ENCODE measurements around the gene NUP210L. TPM values are rescaled to one million over a fixed set of nuclear protein-coding genes. Genes with fewer than 3 reads are reported as not detected.

The NUP210L gene
- total and polyA plus RNA-seq, 2 of the 13 experiments (the other 11 are each of a cell fraction or from before 2014, with no cell fraction given): not detected

DNA sequence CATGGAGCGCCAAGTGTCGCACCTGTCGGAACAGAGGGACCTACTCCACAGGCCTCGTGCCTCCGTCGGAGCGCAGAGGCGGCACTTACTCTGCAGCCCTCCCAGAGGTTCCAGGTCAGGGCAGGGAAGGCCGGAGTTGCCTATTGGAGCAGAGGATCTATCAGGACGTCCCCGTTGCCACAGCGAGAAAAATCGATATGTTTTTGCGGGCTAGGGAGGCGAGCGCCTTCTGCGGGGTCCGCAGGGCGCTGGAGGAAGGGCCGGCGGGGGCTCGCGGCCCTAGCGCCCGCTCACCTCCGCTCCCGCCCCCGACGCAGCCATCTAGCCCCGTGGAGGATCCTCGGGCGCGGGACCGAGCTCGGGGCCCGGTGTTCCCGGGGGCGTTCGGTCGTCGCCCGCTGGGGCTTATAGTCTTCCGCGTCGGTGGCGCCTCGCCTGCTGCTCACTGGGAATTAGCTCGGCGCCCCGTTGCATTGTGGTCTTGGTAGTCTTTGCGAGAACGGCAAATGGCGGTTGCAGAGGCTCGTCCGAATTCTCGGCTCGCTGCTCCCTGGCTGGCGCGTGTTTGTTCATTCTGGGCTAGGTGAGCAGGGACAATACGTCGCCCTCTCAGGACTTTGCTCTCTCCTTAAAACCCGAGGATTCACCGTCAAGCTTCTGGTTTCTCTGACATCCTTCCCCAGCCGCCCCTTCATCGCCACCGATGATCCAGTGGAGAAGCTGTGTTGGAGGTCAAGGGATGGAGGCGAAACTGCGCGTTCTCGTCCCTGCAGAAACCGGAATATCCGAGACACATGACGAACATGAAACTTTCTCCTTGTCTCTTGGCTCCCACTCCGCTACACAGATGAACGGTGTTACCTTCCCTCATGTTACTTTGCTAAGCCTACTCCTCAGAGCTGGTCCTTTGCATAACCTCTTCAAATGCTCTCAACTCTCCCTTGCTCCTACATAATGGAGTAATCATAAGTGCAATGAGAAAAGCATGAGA, 177.3 kb downstream of the NUP210L start, which contains the start of gene JTB (continued):
- TF ChIP-seq NR2C2 (CRISPR knock-in tag; IDR thresholded peaks at IDR 0.05; ENCODE audit: borderline replicate concordance) (peak; percentile 69; the same call in 1 of the 2 replicates), SOX6 (IDR thresholded peaks at IDR 0.05) (no peak), SOX6 (CRISPR knock-in tag; IDR thresholded peaks at IDR 0.05) (peak; percentile 30; the same call in 1 of the 2 replicates), ZNF12 (CRISPR knock-in tag; IDR thresholded peaks at IDR 0.05) (no peak; the same call in 1 of the 2 replicates), SUZ12 (IDR thresholded peaks at IDR 0.05; ENCODE audit: low read depth, low read length) (peak; percentile 60), RXRB (CRISPR knock-in tag; IDR thresholded peaks at IDR 0.05; ENCODE audit: borderline replicate concordance) (peak; percentile 20; the same call in 1 of the 2 replicates), NCOR1 (IDR thresholded peaks at IDR 0.05; ENCODE audit: borderline replicate concordance, low read length) (peak; percentile 48; the same call in 1 of the 2 replicates), ZNF724P (CRISPR knock-in tag; IDR thresholded peaks at IDR 0.05; ENCODE audit: borderline replicate concordance) (no peak; the same call in none of the 2 replicates), RBM22 (optimal IDR thresholded peaks at IDR 0.05; ENCODE audit: low read length) (peak; percentile 68), ZNF850 (CRISPR knock-in tag; conservative IDR thresholded peaks at IDR 0.05) (no peak), ZNF562 (CRISPR knock-in tag; IDR thresholded peaks at IDR 0.05; ENCODE audit: borderline replicate concordance) (no peak), HNRNPK (IDR thresholded peaks at IDR 0.05; ENCODE audit: low read depth, low read length, poor library complexity, severe bottlenecking) (no peak), PHF21A (CRISPR knock-in tag; IDR thresholded peaks at IDR 0.05) (peak; percentile 81), GZF1 (CRISPR knock-in tag; IDR thresholded peaks at IDR 0.05) (no peak; the same call in 1 of the 2 replicates)
- TF ChIP-seq, protein P1, sequence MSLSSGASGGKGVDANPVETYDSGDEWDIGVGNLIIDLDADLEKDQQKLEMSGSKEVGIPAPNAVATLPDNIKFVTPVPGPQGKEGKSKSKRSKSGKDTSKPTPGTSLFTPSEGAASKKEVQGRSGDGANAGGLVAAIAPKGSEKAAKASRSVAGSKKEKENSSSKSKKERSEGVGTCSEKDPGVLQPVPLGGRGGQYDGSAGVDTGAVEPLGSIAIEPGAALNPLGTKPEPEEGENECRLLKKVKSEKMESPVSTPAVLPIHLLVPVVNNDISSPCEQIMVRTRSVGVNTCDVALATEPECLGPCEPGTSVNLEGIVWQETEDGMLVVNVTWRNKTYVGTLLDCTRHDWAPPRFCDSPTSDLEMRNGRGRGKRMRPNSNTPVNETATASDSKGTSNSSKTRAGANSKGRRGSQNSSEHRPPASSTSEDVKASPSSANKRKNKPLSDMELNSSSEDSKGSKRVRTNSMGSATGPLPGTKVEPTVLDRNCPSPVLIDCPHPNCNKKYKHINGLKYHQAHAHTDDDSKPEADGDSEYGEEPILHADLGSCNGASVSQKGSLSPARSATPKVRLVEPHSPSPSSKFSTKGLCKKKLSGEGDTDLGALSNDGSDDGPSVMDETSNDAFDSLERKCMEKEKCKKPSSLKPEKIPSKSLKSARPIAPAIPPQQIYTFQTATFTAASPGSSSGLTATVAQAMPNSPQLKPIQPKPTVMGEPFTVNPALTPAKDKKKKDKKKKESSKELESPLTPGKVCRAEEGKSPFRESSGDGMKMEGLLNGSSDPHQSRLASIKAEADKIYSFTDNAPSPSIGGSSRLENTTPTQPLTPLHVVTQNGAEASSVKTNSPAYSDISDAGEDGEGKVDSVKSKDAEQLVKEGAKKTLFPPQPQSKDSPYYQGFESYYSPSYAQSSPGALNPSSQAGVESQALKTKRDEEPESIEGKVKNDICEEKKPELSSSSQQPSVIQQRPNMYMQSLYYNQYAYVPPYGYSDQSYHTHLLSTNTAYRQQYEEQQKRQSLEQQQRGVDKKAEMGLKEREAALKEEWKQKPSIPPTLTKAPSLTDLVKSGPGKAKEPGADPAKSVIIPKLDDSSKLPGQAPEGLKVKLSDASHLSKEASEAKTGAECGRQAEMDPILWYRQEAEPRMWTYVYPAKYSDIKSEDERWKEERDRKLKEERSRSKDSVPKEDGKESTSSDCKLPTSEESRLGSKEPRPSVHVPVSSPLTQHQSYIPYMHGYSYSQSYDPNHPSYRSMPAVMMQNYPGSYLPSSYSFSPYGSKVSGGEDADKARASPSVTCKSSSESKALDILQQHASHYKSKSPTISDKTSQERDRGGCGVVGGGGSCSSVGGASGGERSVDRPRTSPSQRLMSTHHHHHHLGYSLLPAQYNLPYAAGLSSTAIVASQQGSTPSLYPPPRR (CRISPR knock-in tag; IDR thresholded peaks at IDR 0.05; ENCODE audit: borderline replicate concordance): no peak
- TF ChIP-seq, protein P2, sequence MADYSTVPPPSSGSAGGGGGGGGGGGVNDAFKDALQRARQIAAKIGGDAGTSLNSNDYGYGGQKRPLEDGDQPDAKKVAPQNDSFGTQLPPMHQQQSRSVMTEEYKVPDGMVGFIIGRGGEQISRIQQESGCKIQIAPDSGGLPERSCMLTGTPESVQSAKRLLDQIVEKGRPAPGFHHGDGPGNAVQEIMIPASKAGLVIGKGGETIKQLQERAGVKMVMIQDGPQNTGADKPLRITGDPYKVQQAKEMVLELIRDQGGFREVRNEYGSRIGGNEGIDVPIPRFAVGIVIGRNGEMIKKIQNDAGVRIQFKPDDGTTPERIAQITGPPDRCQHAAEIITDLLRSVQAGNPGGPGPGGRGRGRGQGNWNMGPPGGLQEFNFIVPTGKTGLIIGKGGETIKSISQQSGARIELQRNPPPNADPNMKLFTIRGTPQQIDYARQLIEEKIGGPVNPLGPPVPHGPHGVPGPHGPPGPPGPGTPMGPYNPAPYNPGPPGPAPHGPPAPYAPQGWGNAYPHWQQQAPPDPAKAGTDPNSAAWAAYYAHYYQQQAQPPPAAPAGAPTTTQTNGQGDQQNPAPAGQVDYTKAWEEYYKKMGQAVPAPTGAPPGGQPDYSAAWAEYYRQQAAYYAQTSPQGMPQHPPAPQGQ (CRISPR knock-in tag; IDR thresholded peaks at IDR 0.05; ENCODE audit: borderline replicate concordance): 0 out of 2 replicates have a peak, but pooled peaks have one; percentile 31
- TF ChIP-seq, protein P3, sequence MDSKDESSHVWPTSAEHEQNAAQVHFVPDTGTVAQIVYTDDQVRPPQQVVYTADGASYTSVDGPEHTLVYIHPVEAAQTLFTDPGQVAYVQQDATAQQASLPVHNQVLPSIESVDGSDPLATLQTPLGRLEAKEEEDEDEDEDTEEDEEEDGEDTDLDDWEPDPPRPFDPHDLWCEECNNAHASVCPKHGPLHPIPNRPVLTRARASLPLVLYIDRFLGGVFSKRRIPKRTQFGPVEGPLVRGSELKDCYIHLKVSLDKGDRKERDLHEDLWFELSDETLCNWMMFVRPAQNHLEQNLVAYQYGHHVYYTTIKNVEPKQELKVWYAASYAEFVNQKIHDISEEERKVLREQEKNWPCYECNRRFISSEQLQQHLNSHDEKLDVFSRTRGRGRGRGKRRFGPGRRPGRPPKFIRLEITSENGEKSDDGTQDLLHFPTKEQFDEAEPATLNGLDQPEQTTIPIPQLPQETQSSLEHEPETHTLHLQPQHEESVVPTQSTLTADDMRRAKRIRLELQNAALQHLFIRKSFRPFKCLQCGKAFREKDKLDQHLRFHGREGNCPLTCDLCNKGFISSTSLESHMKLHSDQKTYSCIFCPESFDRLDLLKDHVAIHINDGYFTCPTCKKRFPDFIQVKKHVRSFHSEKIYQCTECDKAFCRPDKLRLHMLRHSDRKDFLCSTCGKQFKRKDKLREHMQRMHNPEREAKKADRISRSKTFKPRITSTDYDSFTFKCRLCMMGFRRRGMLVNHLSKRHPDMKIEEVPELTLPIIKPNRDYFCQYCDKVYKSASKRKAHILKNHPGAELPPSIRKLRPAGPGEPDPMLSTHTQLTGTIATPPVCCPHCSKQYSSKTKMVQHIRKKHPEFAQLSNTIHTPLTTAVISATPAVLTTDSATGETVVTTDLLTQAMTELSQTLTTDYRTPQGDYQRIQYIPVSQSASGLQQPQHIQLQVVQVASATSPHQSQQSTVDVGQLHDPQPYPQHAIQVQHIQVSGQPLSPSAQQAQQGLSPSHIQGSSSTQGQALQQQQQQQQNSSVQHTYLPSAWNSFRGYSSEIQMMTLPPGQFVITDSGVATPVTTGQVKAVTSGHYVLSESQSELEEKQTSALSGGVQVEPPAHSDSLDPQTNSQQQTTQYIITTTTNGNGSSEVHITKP (CRISPR knock-in tag; IDR thresholded peaks at IDR 0.05; ENCODE audit: low read depth): no peak

Measured in HepG2 (cell line).